ENCODE results near the gene EPHA3. TPM values are rescaled to one million over a fixed set of nuclear protein-coding genes. Genes with fewer than 3 reads are reported as not detected.

The EPHA3 gene
- total and polyA plus RNA-seq, 9 of the 15 experiments (the other 6 are each of a cell fraction or from before 2014, with no cell fraction given): not detected

GRCh38 chr3:89368846-89369245 is 261.4 kb downstream of the EPHA3 start (continued):
- TF ChIP-seq REST (IDR thresholded peaks at IDR 0.05; ENCODE audit: borderline replicate concordance) (no peak), REST (CRISPR knock-in tag; IDR thresholded peaks at IDR 0.05; ENCODE audit: low read depth) (no peak), ZNF398 (CRISPR knock-in tag; IDR thresholded peaks at IDR 0.05) (no peak), FOXJ2 (tag; IDR thresholded peaks at IDR 0.05) (no peak)

Measured in K562 (cell line).